K562 (cell line): ENCODE data around the gene SCG3. TPM values are rescaled to one million over a fixed set of nuclear protein-coding genes. Genes with fewer than 3 reads are reported as not detected.

Experiments used
- ARID3A ChIP-seq: IDR thresholded peaks from 2 replicates; pipeline ENCODE4 v1.6.1; 2012; ENCODE audit warnings: low read depth, low read length, improper control_type of control experiment, borderline replicate concordance
- ATF3 ChIP-seq, 2 experiments: fragments of 450-650 bp in 1 of 2; sonication (generic) in 1 of 2; formaldehyde crosslinking in 1 of 2; IDR thresholded peaks in 1 of 2; conservative IDR thresholded peaks in 1 of 2; 2 replicates each; pipeline versions ENCODE4 v1.6.1 to v1.8.1; 2016 to 2023; ENCODE audit warnings: mild to moderate bottlenecking in 2 of 2, moderate library complexity in 2 of 2, inconsistent platforms in 1 of 2, missing genetic modification reagents in 1 of 2
- CCAR2 ChIP-seq: fragments of 200-400 bp; formaldehyde crosslinking; IDR thresholded peaks from 2 replicates; pipeline ENCODE4 v1.6.1; 2017; ENCODE audit warnings: mild to moderate bottlenecking, low read depth, low read length
- CHCHD3 ChIP-seq: fragments of 250-450 bp; sonication (Bioruptor Pico); IDR thresholded peaks from 2 replicates; pipeline ENCODE4 v2.1.2; 2022; ENCODE audit warnings: mild to moderate bottlenecking
- EHMT2 ChIP-seq: fragments of 450-650 bp; IDR thresholded peaks from 2 replicates; pipeline ENCODE4 v1.6.1; 2018; ENCODE audit warnings: antibody characterized with exemption
- EP300 ChIP-seq: IDR thresholded peaks from 2 replicates; pipeline ENCODE4 v1.6.1; 2012; ENCODE audit warnings: low read length, improper control_type of control experiment
- FOXM1 ChIP-seq, 2 experiments: fragments of 450-650 bp in 1 of 2; sonication (generic) in 1 of 2; formaldehyde crosslinking in 1 of 2; IDR thresholded peaks; 2 replicates each; pipeline versions ENCODE4 v1.6.1 to v1.9.0; 2017 to 2022; ENCODE audit warnings: low read depth in 2 of 2, mild to moderate bottlenecking in 2 of 2, missing genetic modification reagents in 1 of 2, moderate library complexity in 1 of 2
- GATAD2B ChIP-seq: fragments of 450-650 bp; IDR thresholded peaks from 2 replicates; pipeline ENCODE4 v1.6.1; 2017; ENCODE audit warnings: mild to moderate bottlenecking, borderline replicate concordance
- HDAC2 ChIP-seq: fragments of 450-650 bp; IDR thresholded peaks from 2 replicates; pipeline ENCODE4 v1.6.1; 2016; ENCODE audit warnings: mild to moderate bottlenecking
- LEF1 ChIP-seq: fragments of 450-650 bp; IDR thresholded peaks from 2 replicates; pipeline ENCODE4 v1.6.1; 2016; ENCODE audit warnings: mild to moderate bottlenecking
- MYC ChIP-seq, 2 experiments: fragments of 250-450 bp in 1 of 2; sonication (Bioruptor Pico) in 1 of 2; IDR thresholded peaks; 2 replicates each; pipeline versions ENCODE4 v1.5.1 to v1.6.1; 2012 to 2021; ENCODE audit warnings: low read depth in 2 of 2, borderline replicate concordance in 1 of 2, improper control_type of control experiment in 1 of 2, low read length in 1 of 2, mild to moderate bottlenecking in 1 of 2, moderate library complexity in 1 of 2
- NFATC3 ChIP-seq: fragments of 450-650 bp; IDR thresholded peaks from 2 replicates; pipeline ENCODE4 v1.6.1; 2017; ENCODE audit warnings: mild to moderate bottlenecking
- NONO ChIP-seq, 2 experiments: fragments of 200-400 bp in 1 of 2; fragments of 450-650 bp in 1 of 2; formaldehyde crosslinking in 1 of 2; IDR thresholded peaks; 2 replicates each; pipeline ENCODE4 v1.6.1; 2017; ENCODE audit warnings: low read depth in 2 of 2, mild to moderate bottlenecking in 2 of 2, moderate library complexity in 2 of 2, low read length in 1 of 2
- PHB2 ChIP-seq: fragments of 450-650 bp; IDR thresholded peaks from 2 replicates; pipeline ENCODE4 v1.6.1; 2017; ENCODE audit warnings: low read depth
- PML ChIP-seq: IDR thresholded peaks from 2 replicates; pipeline ENCODE4 v1.6.1; 2012; ENCODE audit warnings: low read length, inconsistent platforms
- SFPQ ChIP-seq: fragments of 200-400 bp; formaldehyde crosslinking; IDR thresholded peaks from 2 replicates; pipeline ENCODE4 v1.6.1; 2017; ENCODE audit warnings: mild to moderate bottlenecking, low read depth, low read length, moderate library complexity
- USF1 ChIP-seq: sonication (generic); formaldehyde crosslinking; IDR thresholded peaks from 2 replicates; pipeline ENCODE4 v1.9.0; 2022; ENCODE audit warnings: mild to moderate bottlenecking, missing genetic modification reagents
- ZNF347 ChIP-seq: fragments of 450-650 bp; formaldehyde crosslinking; IDR thresholded peaks from 2 replicates; pipeline ENCODE4 v1.4.0; 2020; ENCODE audit warnings: low read depth, mild to moderate bottlenecking, moderate library complexity
- ZNF395 ChIP-seq: fragments of 200-800 bp; sonication (Bioruptor generic); IDR thresholded peaks from 2 replicates; pipeline ENCODE4 v1.6.1; 2017; ENCODE audit warnings: missing genetic modification characterization, missing compliant biosample characterization
- polyA plus RNA-seq, 8 experiments: library from polyadenylated mRNA; depleted of rRNA in 4 of 8; stranded (reverse) in 5 of 8; unstranded in 3 of 8; fragments of >200 nt; fragmentation: Nextera tagmentation in 2 of 8; fragmentation: Illumina TruSeq in 1 of 8; extraction: Ambion mirVana in 2 of 8; extraction: Trizol in 1 of 8; gene quantifications; 2 replicates each; pipeline versions ENCODE4 v1.2.1 to v1.2.3, GENCODE V29; 2011 to 2014; ENCODE audit warnings: inconsistent platforms in 1 of 8, missing spikeins in 1 of 8
- total RNA-seq, 7 experiments: library from RNA; depleted of rRNA in 6 of 7; stranded (reverse); fragments of >200 nt in 6 of 7; fragmentation: Illumina TruSeq in 2 of 7; extraction: Trizol in 2 of 7; gene quantifications; 2 replicates each; pipeline versions ENCODE4 v1.2.1 to v1.2.3, GENCODE V29; 2011 to 2021; ENCODE audit warnings: low replicate concordance in 1 of 7

SCG3 gene
- total and polyA plus RNA-seq, 9 of the 15 experiments (the other 6 are each of a cell fraction or from before 2014, with no cell fraction given) = 13.0 to 43.8 (median 21.0) TPM

GRCh38 chr15:51697163-51697562, 15.9 kb downstream of the SCG3 start (continued):
- TF ChIP-seq SFPQ (no peak), USF1 (CRISPR knock-in tag) (no peak), EHMT2 (no peak), ZNF395 (no peak), FOXM1 (IDR thresholded peaks at IDR 0.05; ENCODE audit: low read depth) (peak; percentile 36; the same call in 1 of the 2 replicates), FOXM1 (CRISPR knock-in tag; IDR thresholded peaks at IDR 0.05; ENCODE audit: low read depth) (no peak), ZNF347 (CRISPR knock-in tag) (no peak), MYC (IDR thresholded peaks at IDR 0.05; ENCODE audit: low read depth, low read length) (no peak), MYC (CRISPR knock-in tag; IDR thresholded peaks at IDR 0.05; ENCODE audit: borderline replicate concordance, low read depth) (no peak), EP300 (peak; percentile 55; the same call in 1 of the 2 replicates), HDAC2 (peak; percentile 71; the same call in 1 of the 2 replicates), CCAR2 (no peak), NFATC3 (peak; percentile 84; the same call in 1 of the 2 replicates), ATF3 (IDR thresholded peaks at IDR 0.05) (peak; percentile 64), ATF3 (CRISPR knock-in tag; conservative IDR thresholded peaks at IDR 0.05) (no peak; the same call in 1 of the 2 replicates), CHCHD3 (CRISPR knock-in tag) (no peak), PML (peak; percentile 78; the same call in 1 of the 2 replicates), ARID3A (0 out of 2 replicates have a peak, but pooled peaks have one; percentile 14), GATAD2B (no peak), NONO (IDR thresholded peaks at IDR 0.05; ENCODE audit: low read depth in 2 of 2, low read length in 1 of 2) (no peak), PHB2 (no peak), LEF1 (0 out of 2 replicates have a peak, but pooled peaks have one; percentile 18)
